CD4-positive, alpha-beta T cell treated with Interleukin-15 for 1 hour (primary cell): ENCODE measurements around the gene BLZF1.
"Not testable (repeated sequence)": the region's sequence is repeated elsewhere in the genome, so short reads cannot be mapped to it uniquely, and the experiment has no call there.

Experiments used
- DNase-seq: peaks from one replicate; pipeline ENCODE4 v3.0.0-alpha.2; 2020

BLZF1 gene, protein sequence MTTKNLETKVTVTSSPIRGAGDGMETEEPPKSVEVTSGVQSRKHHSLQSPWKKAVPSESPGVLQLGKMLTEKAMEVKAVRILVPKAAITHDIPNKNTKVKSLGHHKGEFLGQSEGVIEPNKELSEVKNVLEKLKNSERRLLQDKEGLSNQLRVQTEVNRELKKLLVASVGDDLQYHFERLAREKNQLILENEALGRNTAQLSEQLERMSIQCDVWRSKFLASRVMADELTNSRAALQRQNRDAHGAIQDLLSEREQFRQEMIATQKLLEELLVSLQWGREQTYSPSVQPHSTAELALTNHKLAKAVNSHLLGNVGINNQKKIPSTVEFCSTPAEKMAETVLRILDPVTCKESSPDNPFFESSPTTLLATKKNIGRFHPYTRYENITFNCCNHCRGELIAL

DNA sequence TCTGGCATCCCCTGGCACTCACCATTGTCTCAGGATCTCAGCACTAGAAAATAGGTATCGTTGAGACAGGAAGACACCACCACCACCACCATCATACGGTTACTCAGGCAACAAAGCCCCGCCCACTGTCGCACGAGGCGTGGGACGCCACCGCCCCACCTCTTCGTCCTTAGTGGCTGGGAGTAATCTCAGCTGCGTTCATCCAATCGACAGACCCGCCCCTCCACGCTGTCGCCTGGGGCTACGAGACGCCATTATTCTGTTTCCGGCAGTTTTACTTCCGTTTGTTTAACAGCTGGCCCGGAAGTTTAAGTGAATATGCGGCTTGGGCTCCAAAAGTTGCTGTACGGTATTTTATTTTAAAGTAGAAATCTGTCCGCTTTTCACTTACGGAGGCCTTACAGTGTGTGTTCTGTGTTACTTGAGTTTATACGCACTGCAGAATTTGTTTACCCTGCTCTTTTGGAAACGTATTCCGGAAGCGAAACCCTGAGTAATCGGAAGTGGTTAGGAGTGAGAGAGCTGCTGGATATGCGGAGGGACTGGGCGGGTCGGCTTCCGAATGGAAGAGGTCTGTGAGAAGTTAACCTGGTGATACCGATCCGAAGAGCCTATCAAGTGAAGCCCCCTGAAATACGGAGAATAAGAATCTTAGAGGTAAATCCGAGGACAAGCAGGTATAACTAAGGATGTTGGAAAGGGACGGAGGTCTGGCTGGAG, at the start of gene BLZF1, which contains the start of gene NME7:
Gene BLZF1 (plus strand): TSS at position 510 of the 720 bp plus-strand sequence. CDS start 1,328 bp downstream, outside the sequence.
Gene NME7 (minus strand): TSS at position 112 of the 720 bp plus-strand sequence. CDS start 87 bp downstream, at position 25.
- DNase-seq, result peak; percentile 97

DNA sequence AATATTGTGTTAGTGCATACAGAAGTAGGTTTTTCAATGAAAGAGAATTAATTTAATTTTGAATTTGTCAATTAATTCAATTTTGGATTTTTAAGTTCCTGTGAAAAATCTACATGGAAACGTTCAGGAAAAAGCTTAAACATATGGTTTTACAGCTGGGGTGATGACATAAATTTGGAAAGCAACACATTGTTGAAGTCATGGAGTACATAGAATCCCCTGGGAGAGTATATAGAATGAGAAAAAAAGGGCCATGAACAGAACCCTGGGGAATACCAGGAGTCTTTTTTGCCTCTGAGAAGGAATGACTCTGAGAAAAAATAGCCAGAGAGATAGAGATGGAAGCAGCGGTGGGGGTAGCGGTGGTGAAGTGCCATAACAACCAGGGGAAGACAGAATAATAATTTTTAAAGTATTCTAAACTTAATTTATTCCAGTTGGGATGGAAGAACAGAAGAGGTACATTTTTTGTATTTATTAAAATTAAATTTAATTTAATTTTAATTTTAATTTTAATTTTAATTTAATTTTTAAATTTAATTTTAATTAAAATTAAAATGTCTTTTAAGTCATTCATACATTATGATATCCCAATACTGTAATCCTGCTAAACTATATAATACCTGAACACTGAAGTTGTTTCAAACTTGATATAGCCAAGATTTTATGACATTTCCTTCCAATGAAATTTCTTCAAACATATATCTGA, 49.3 kb upstream of the BLZF1 start:
- DNase-seq, result no peak

DNA sequence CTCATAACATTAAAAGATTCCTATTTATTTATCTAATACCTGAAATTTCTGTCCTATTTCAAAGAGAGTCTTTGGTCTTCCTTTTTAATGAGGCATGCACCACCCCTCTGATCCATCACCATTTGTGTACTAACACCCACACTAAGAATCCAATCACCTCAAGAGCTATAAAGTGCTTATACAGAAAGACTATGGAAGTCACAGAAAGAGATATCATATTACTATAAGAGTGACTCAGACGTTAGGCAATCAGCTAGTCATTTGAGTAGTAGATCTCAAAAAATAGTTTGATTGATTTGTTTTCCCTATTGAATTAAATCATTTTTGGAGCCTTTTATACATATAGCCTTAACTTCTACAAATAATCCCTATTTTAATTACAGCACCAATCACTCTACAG, 46.5 kb upstream of the BLZF1 start:
- no peak for DNase-seq

DNA sequence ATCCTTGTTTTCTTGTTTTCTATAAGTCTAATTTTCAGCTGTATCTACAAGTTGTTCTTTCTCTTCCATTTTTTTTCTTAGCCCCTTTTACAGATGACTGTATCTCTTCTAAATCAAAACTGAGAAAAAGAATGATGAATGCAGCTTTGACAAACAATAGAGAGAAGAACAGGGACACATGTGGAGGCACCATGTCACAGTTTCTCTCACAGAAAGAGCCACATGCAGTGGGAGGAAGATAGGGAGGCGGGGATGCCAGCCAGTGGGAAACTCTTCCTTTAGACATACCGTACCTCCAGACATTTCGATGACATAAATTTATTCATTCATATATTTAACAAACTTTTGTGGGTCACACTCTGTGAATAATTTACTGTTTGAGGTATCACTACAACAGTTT, 45.9 kb upstream of the BLZF1 start:
- DNase-seq, result no peak

DNA sequence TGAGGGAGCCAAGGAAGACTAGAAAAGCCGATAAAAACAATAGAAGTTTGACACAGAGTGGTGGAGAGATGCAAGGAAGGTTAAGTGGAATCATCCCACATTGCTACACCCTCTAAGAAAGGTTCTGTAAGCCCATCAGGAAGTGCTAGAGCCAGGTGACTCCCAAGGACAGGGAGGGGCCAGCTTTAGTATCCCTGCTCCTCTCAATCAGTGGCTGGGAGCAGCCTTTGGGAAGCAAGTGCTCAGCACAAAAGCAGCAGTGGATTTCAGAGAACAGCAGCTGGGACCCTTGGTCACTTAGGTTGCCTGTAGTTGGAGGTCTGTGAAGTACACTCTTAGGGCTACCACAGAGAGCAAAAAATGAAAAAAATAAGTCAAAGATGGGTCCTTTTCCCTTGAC, 42.9 kb upstream of the BLZF1 start:
- DNase-seq, result no peak

DNA sequence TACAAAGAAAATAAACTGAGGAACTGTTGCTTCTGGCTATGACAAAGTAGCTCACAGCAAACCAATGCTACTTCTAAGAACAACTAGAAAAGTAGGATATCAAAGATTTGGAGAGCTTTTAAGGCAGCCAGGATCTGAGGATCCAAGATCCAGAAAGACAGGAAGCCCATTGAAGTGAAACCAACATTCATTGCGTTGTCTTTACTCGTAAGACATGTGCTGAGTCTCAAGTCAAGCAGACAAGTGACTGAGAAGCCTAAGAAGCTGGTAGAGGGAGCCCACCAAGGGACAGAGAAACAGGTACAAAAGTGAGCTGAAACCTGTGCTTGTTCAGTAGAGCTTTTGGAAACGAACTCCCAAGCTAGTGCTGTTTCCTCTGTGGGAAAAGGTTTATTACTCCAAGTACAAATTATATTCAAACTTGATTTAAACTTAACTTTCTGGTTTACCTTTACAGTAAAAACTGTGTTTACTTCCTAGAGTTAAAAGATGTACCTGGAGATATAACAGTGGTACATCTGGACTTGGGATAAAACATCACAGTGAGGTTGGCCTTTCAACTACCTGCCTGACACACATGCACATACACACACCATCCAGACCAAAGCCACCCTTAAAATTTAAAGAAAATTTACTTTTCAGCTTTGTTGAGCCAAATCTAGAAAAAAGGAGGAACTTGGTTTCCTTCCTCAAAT, 41.6 kb upstream of the BLZF1 start:
- DNase-seq, result no peak

DNA sequence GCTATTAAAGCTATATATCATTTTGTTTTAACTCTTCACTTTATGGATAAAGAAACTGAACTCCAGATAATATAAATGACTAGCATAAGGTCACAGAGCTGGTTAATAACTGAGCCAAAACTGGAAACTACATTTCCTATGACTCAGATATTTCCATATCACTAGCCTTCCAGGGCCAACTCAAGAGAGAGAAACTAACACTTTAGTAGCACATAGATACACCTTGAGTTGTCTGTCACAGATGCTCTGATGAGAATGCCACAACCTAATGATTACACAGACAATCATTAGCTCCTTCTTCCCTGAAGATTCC, 41.1 kb upstream of the BLZF1 start:
- no peak for DNase-seq

DNA sequence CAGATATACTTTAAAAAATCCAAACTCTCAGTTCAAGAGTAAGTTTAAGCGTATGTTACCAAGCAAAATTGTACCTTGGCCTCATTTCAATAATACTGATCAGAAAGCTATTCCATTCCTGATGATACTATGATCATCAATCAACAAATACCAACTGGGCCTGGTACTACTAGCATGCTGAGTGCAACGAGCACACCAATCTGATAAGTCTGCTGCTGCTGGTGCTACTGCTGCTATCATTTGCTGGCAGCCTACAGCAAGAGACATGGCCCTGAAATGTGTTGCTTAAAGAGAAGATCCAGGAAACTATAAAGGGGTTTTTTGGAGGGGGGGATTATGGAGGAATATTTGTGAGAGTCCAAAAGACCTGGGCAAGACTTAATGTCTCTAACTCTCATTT, 40.1 kb upstream of the BLZF1 start:
- DNase-seq, result no peak

DNA sequence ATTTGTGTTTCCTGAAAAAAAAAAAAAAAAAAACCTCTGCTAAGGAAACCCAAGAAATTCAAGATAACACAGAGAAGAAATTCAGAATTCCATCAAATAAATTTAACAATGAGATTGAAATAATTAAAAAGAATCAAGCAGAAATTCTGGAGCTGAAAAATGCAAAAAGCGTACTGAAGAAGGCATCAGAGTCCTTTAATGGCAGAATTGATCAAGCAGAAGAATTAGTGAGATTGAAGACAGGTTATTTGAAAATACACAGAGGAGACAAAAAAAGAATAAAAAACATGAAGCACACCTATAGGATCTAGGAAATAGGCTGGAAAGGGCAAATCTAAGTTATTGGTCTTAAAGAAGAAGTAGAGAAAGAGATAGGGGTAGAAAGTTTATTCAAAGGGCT, 38.6 kb upstream of the BLZF1 start:
- no peak for DNase-seq

DNA sequence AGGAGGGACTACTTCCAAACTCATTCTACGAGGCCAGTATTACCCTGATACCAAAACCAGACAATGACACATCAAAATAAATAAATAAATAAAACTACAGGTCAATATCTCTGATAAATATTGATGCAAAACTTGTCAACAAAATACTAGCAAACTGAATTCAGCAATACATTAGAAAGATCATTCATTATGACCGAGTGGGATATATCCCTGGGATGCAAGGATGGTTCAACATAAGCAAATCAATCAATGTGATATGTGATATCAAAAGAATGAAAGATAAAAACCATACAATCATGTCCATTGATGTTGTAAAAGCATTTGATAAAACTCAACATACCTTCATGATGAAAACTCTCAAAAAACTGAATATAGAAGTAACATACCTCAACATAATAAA, 37.1 kb upstream of the BLZF1 start:
- DNase-seq, result no peak

DNA sequence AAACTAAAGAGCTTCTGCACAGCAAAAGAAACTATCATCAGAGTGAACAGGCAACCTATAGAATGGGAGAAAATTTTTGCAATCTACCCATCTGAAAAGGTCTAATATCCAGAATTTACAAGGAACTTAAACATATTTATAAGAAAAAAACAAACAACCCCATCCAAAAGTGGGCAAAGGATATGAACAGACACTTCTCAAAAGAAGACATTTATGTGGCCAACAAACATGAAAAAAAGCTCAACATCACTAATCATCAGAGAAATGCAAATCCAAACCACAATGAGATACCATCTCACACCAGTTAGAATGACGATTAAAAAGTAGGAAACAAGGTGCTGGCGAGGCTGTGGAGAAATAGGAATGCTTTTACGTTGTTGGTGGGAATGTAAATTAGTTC, 33.3 kb upstream of the BLZF1 start:
- DNase-seq, result not testable (repeated sequence)

DNA sequence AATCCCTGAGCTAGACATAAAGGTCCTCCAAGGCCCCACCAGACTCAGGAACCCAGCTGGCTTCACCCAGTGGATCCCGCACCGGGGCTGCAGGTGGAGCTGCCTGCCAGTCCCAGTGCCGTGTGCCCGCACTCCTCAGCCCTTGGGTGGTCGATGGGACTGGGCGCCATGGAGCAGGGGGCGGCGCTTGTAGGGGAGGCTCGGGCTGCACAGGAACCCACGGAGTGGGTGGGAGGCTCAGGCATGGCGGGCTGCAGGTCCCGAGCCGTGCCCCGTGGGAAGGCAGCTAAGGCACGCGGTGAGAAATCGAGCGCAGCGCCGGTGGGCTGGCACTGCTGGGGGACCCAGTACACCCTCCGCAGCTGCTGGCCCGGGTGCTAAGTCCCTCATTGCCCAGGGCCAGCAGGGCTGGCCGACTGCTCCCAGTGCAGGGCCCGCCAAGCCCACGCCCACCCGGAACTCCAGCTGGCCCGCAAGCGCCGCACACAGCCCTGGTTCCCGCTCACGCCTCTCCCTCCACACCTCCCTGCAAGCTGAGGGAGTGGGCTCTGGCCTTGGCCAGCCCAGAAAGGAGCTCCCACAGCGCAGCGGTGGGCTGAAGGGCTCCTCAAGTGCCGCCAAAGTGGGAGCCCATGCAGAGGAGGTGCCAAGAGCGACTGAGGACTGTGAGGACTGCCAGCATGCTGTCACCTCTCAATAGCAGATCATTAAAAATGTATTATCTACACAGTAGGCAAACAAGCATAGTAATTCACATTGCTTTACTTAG, 30.9 kb upstream of the BLZF1 start:
- not testable (repeated sequence) for DNase-seq

DNA sequence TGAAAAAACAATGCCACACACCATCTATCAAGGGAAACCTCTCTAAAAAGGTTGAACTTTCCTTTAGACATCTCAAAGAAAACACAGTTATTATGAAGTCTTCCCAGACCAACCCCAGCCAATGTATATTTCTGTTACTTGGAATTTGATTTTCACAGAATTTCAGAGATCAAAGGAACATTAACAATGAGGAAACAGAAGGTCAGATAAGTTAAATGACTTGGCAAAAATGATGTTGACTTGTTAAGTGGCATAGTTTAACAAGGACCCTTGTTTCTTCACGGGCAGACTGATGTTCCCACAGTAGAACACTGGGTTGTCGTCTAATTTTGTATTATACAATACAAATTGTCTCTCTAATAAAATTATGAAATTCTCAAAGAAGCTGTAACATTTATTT, 29.4 kb upstream of the BLZF1 start:
- DNase-seq, result no peak

DNA sequence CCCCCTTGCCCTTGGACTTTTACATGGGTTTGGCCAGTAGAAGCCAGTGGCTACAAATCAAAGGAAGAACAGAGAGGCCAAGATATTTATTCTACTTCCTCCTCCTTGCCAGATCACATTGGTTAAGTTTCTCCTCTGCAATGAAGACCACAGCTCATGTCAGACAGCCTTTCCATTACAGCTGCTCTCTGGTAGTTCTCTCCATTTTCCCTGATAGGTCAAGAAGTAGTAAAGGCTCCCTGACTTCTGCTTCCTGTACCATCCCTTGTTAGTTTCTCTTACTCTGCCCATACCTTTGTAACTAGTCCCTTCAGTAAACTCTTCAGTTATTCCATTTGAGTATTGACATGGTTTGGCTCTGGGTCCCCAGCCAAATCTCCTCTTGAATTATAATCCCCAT, 28.2 kb upstream of the BLZF1 start:
- DNase-seq, result no peak

DNA sequence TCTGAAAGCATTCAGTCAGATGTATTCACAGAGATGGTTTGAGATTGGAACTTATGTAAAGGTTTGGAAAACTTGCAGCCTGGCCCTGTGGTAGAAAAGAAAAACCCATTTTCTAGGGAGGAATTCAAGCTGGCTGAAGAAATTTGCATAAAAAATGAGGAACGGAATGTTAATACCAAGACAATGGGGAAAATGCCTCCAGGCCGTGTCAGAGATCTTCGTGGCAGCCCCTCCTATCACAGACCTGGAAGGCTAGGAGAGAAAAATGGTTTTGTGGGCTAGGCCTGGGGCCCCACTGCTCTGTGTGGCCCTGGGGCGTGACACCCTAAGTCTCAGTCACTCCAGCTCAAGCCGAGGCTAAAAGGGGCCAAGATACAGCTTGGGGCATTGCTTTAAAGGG, 27.1 kb upstream of the BLZF1 start:
- no peak for DNase-seq

DNA sequence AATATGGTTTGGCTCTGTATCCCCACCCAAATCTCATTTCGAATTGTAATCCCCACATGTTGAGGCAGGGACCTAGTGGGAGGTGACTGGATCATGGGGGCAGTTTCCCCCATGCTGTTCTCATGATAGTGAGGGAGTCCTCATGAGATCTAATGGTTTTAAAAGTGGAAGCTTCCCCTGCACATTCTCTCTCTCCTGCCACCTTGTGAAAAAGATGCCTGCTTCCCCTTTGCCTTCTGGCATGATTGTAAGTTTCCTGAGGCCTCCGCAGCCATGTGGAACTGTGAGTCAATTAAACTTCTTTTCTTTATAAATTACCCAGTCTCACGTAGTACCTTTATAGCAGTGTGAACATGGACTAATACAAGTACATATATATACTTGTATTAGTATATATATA, 25.9 kb upstream of the BLZF1 start:
- not testable (repeated sequence) for DNase-seq

DNA sequence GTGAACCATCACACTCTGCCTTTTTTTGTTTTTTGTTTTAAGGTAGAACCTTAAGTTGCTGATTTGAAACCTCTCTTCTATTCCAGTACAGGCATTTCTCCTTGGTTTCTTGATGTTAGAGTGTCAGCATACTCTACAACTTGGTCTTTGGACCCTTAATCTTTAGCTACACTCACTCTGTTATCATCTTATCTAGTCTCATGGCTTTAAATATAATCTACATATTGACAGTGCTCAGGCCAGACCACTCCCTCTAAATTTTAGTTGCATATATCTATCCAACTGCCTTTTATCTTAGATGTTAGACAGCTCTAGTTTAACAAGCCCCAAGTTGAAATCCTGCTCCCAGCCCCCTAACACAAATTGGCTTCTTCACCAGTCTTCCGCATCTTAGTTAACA, 22.5 kb upstream of the BLZF1 start:
- no peak for DNase-seq

DNA sequence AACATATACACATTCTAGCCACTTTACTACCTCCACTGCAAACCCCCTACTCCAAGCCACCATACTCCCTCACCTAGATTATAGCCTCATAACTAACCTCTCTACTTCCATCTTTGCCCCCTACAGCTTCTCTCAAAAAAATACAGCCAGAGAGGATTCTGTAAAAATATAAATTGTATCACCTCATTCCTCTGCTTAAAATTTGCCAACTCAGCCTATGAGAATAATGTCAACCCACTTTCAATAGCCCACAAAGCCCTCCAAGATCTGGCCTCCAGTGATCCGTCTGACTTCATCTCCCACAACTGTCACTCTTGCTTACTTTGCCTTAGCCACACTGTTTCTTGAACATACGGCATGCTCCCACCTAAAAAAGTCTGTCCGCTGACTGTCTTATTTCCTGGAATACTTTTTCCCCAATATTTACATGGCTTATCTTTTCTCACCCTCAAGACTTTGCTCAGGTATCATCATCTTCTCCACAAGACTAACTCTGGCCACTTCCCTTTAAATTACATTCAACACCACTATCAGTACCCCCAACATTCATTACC, 21.9 kb upstream of the BLZF1 start:
- DNase-seq, result no peak

DNA sequence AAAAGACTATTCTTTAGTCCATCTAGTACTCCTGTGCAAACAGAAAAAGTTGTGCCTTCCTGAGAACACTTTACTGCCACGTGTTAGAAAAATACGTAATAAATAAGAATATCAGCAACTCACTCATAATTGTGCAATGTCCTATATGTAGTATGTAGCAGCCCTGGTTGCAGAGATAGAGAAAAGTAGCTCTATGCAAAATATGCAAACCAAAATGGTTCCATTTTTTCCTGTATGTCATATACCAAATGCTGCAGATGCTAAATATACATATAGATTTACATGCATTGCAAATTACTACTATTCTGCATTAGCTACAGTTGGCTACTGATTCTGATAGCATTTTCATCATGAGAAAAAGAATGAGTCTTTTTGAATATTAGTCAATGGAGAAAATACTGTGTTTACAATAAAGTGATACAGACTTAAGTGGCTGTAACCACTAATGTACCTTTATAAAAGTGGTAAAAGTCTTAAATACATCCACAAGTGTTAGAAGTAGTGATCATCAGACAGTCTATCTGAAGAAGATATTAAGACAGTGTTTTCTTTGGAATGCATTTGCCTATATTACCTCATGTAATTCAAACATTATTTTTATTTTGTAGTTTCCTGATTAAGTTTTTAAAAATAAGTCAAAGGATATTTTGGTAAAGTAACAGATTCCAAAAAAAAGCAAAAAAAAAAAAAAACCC, 20.2 kb upstream of the BLZF1 start:
- no peak for DNase-seq

DNA sequence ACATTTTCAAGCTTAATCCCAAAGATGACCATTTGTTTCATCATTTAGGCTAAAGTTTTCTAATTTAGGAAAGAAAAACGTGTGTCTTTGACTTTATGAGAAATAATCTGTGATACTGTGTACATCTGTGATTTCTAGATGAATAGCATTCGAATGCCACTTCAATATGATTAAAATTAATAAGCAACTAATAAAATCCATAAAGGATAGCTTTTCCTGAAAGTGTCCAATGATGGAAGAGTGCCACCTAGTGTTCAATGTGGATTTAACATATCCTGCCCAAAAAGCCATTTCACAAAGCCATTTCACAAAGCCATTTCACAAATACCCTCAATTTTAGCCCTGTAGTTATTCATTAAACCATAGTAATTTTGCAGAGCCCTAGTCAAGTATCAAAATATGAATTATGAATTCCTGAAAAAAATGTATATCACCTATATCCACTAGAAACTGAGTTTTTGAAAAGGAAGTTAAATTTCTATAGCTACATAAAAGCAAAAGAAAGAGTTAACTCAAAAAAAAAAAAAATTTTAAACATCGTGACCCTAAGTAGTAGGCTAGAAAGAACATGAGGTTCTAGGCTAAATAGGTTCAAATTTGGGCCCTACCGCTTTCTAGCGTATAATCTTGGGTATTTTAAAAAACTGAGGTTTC, 19.5 kb upstream of the BLZF1 start:
- DNase-seq, result no peak

DNA sequence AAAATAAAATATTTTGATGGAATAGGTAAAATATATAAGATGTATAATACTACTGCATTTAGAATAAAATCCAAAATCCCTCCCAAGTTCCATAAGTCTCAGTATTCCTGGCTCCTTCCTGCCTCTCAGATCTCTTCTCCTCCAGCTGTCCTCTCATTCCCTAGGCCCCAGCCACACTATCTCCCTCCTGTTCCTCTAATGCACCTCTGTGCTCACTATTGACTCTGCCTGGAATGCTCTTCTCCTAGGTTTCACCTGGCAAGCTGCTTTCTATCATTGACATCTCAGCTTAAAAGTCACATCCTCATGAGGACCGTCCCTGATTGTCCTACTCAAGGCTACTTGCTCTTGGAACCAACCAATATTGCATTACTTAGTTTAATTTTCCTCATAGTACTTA, 7.6 kb upstream of the BLZF1 start:
- no peak for DNase-seq
